GM19043 (cell line): ENCODE results near the gene SPATS2L.

ENCODE experiments used
- ATAC-seq: cut with Tn5 transposase; IDR thresholded peaks from one replicate; pipeline ENCODE4 v1.9.1; 2021; ENCODE audit warnings: low read depth; ENCODE audit not compliant: unreplicated experiment

SPATS2L gene

DNA sequence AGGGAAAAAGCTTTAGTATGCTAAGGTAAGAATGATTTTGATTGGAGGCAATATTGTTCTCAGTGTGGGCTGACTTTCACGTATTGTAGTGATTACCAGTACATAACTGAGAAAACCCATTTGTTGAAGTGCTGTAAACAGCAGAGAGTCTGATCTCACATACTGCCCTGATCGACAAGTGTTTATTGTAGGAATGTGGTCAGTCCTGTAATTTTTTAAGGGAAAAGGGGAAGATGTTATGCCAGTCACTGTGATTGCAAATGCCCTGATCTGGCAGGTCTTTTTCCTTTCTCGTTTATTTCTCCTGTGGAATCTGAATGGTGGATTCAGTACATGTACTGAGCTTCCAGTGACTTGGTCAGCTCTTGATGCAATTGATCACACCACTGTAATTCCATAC, 11.5 kb downstream of the SPATS2L start:
- no peak for ATAC-seq

DNA sequence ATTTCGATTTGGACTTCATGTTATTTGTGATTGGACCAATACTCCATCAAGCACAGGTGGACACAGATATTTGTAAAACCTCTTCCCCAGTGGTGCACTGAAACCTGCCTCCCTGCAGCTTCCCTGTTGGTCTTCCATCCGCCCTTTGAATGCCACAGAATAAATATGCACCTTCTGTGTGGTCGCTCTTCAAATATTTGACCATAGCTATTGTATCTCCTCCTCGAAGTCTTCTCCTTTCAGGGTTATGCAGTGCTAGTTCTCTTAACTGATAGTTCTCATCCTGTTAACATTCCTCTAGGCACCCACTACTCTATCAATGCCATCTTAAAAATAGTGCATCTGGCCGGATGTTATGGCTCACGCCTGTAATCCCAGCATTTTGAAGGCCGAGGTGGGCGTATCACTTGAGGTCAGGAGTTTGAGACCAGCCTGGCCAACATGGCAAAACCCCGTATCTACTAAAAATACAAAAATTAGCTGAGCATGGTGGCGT, 12.5 kb downstream of the SPATS2L start:
- no peak for ATAC-seq

DNA sequence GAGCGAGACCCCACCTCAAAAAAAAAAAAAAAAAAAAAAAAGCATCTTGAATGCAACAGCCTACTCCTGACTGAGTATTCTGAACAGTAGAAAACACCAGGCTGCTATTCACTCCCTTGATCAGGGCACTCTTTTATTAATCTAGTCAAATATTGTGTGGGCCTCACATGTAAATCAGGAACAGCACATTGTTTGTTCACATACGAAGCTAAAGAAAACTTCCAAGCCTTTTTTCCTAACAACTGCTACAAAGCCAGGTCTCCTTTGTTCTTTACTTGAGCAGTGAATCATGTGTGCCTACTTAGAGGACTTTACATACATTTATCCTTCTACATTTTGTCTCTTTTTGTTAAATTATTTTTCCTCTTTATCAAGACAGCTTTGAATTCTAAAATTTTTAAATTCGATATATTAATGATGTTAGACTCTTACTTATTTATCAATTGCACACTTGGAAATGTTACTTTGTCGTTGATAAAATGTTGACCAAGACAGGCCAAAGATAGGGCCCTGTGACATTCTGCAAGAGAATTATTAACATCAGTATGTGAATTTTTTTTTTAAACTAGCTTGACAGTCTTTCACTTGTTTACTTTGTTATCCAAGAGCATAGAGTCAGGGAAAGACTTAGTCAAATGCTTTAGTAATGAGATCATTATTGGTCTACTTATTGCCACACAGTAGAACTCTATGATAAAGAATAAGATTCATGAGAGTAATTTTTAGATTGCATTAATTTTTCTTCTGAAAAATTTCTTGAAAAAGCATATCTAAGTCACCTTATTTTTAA, 13.2 kb downstream of the SPATS2L start:
- no peak for ATAC-seq

DNA sequence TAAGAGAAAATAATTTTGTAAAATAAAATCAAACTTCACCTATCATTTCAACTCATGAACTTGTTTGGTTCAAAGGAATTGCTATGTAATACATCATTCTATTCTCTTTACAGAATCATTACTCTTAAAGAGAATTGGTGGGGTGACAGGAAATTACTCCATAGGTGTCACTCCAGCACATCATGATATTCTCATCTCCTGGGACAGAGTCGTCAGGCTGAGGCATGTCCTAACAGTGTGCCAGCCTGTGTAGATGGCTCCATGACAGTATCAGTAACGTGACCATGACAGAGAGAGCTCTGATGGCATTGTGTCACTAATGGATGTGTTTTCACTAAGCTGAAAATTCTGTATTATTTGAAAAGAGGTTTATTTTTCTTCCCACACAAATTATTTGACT, 13.9 kb downstream of the SPATS2L start:
- ATAC-seq: no peak

DNA sequence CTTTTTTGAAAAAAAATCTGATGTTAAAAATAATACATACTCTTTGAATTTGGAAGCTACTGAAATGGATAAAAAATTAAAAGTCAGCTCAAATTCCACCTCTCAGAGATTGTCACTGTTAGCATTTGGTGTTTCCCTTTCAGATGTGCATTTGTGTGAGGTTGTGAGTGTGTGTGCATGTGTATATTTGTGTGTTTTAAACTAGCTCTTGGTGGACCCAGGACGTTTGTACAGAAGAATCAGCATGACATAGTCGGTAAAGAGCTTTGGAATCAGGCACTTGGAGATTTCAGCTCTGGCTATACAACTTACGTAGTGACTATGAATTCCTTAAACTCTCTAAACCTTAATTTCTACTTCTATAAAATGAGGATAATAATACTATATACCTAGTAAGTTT, 14.5 kb downstream of the SPATS2L start:
- no peak for ATAC-seq

DNA sequence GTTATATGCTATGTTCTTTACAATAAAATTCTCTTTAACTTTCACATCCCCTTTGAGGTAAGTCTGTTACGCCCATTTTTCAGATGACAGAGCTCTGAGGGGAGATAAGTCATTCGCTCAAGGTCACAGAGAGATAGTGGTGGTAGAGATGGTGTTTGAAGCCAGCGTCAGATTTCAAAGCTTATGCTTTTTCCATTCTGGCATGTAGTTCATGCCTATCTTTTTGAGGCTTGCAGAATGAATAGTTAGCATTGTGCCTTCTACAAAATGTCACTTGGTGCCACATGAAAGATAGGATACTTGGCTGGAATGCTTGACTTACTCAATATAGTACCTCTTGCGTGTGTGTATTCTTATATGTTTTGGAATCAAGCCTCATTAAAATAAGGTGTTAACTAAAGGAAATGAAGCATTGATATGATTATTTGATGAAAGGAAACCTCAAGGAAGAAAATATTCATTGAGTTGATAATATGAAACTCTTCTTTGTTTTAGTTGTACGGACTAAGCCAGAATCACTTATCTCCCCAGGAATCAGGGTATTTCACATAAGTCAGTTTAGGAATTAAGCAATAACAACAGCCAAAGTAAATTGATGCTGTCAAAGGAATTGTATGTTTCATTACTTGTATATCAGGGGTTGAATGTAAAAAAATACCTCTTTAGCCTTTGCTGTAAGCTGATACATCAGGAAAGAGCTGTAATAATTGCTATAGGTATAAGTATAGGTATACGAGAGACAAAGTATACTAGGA, 15.5 kb downstream of the SPATS2L start:
- ATAC-seq: no peak

DNA sequence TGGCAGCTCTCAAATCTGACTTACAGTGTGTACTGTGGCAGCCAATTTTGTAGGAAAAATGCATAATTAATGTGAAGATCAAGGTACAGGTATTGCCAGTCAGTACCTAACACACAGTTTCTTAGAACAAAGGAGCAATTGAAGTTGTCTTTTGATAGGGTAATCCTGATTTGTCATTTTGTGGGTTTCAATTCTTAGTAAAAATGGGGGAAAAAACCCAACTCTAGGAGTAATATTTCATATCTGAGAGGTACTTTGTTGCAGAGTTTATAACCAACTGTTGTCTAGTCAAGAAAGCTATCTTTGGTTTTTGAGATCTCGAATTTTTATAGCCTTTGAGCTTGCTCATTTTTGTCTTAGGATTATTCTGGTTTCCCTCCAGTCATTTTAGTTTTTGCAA, 16.1 kb downstream of the SPATS2L start:
- no peak for ATAC-seq

DNA sequence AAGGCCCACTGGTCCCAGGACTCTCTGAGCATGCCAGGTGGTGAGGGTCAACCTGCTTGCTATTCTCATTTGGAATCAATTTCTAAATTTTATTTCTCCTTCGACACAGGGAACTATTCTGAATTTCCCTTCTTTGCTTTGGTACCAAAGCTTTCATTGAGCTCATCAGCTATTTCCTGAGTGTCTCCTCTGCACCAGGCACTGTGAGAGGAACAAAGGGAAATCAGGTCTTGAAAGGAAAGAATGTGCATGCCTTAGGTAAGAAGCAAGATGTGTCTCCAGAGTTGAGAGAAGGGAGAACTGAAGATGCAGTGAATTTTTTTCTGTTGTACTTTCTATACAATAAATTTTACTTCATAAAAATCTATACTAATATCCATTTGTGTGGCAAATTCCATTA, 17.9 kb downstream of the SPATS2L start:
- ATAC-seq: no peak

DNA sequence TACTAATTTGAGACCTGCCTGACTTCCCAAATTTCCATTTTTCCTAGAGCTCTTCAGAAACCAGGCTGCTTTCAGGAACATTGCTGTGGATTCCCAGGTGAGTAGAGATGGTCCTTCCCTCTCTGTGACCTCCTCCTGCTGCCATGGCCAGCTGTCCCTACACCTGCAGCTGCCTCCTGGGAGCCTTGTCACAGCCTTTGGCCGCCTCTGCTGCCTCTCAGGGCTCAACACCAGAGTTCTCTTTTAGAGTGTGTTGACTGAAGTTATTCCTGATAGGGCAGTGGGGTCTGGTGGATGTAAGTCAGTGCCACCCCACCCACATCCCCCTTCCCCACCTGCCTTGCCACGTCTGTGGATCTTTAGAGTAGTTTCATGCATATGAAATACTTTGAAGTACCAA, 22.9 kb downstream of the SPATS2L start:
- no peak for ATAC-seq

DNA sequence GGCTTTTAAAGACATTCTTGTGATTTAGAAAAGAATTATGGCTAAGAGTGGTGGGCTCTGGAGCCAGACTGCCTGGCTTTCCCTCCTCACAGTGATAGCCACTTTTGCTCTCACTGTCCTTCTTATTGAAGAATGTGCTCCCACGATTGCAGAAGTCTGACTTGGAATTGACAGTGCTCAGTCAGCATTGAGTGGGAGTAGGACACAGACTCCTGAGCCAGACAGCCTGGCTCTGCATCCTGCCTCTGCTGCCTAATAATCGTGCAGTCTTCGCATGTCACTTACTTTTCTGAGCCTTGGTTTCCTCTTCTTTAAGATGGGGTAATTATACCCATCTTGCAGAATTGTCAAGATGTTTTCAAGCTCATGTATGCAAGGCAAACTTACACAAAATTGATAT, 23.3 kb downstream of the SPATS2L start:
- no peak for ATAC-seq

DNA sequence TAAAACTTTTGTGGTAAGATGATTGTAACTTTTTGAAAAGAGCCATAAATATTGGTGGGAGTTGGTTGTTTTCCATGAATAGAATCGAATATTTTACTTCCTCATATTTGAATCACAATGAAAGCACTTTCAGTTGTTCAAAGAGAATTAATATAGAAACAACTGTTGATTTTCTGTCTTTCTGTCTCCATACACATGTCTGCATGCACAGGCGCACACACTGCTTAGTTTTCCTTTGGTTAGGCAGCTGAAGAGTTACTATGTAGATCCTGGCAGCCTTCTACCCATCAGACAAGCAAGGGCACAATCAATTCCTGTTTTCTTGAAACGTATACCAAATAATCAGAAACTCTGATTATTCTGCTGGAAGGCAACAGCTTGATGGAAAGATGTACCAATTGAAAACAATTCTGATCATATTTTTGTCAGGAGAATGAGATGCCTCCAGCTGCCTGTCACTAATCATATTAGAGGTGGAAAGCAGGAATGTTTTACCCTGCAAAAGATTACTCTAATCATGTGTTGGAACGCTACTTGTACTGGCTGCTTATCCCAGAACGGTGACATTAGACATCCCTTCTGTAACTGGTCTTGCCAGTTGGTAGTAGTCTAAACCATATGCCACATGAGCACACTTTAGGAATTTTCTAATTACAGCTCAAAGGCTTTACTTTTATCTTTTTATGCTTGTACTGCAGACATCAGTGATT, 24.0 kb downstream of the SPATS2L start:
- no peak for ATAC-seq

DNA sequence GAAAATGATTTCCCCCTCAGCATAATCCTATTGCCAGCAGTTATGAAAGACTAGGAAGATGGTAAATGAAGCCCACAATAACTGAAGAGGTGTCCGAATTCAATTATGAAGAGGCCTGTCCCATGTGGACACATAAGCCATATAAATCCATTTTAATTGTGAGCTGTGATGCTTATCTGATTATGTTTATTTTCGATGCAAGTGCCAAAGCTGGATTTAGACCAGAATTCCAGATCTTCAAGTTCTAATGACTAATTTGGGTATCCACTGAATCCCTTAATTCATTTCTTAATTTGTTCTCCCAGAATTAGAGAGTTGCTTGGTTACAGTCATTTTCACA, 24.5 kb downstream of the SPATS2L start:
- no peak for ATAC-seq

DNA sequence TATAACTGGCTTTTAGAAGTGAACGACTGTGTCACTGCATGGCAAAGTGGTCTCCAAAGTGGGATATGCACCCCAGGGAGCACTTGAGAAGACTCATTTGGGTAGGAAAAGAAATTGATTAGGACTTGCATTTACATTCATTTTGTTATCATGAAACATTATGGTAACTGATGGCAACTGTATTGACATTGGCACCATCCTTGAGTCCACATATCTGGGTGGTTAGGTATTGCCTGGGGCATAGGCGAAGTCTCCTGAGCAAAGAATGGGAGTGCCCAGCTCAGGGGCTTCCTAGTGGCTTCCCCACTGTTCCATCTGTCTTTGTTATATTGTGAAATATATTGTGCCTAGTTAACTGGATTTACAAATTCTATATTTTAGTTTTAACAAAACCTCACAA, 29.2 kb downstream of the SPATS2L start:
- no peak for ATAC-seq

DNA sequence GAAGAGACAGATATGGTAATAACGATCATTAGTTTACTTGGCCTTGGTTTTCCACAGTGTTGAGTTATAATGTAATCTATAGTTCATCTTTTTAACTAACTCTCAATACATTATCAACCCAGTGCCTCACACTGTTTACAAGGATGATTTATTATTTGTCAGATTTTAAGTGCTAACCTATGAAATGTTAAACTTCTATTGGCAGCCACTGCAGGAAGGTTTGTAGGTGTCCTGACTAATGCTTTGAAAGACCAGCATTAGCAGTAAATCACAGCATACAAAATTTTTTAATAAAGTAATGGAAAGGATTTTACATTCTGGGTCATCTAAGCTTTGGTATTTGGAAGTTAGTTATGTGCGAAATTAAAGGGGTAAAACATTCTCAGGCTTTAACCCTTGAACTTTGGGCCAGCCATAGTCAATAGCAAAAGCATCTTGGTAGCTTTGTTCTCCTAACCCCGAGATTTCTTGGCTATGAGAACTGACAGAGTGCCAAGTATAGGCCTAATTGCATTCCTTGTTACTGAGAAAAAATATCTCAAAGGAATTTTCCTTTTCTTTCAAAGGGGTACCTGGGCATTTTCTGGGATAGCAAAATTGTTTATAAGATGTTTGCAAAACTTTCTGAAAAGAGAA, 30.6 kb downstream of the SPATS2L start:
- ATAC-seq: no peak

DNA sequence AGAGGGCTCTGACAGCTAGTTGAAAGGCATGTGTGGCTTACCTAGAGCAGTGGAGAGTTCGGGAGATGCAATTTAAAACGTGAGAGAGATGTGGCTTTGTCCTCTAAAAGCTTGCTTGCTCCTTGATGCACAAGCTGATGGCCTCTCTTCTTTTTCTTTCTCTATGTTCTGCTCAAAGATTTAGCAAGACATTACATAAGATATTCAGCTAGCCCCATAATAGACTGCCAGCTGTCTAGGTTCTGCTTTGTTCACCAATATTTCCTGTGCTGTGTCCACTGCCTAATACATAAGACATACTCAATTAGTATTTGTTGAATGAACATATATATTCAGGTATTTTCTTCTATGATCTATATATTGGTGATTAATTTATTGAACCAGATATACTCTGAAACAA, 31.1 kb downstream of the SPATS2L start:
- ATAC-seq: no peak

DNA sequence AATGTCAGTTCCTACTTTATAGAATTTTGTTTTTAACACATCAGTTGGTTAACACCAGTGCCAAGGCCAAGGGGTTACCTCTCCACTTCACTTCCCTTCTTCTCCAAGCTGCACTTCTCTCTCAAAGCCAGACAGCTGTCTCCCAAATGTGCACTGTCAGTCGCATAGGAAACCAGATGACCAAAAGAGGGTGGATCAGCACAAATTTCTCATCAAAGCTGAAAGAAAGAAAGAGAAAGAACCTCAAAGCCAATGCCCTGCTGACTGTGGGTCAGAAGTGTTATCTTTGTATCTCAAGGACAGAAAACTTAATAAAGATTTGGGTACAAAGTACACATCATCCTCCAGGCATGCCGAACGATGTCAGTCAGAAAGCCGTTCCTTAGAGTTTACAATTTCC, 32.2 kb downstream of the SPATS2L start:
- no peak for ATAC-seq

DNA sequence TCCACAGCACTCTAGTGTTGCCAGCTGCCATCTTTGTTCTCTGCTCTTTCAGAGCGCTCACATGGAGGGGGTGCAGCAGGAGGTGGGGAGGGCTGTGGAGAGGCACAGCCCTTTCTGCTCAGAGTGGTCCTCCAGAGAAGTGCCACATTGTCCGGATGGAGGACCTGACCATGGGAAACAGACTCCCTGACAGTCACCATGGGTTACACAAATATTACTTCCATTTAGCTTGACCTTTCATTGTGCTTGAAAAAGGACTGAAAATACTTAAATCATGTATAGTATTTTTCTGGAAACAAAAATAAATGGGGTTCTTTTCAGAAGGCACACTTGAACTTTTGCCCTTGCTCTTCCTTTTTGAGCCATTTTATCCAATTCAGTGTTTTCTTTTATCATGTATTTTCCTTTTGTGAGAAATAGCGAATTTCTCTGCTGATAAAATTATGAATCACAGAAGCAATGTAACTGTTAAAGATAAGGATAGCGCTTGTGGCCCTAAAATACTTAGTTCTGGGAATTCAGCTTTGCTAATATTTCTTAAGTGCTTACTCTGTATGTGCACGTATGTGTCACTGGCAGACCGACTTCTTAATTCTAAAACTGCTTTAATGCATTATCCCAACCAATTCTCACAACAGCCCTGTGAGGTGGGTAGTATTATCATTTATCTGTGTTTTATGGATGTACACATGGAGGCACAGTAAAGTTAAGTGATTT, 34.2 kb downstream of the SPATS2L start:
- ATAC-seq: no peak

DNA sequence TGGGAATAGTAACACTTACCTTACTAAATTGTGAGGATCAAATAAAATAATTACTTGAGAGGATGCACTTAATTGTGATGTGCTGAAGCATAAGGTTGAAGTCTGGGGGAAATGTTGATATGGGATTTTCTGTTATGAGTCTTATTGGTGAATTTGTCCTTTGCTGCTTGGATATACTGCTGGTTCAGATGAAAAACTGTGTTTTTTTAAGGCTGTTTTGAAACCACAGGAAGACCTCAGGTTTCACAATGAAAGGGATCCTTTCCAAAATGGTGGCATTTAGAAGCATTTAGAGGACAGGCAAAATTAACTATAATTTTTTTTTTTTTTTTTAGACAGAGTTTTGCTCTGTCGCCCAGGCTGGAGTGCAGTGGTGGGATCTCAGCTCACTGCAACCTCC, 34.9 kb downstream of the SPATS2L start:
- ATAC-seq: no peak

DNA sequence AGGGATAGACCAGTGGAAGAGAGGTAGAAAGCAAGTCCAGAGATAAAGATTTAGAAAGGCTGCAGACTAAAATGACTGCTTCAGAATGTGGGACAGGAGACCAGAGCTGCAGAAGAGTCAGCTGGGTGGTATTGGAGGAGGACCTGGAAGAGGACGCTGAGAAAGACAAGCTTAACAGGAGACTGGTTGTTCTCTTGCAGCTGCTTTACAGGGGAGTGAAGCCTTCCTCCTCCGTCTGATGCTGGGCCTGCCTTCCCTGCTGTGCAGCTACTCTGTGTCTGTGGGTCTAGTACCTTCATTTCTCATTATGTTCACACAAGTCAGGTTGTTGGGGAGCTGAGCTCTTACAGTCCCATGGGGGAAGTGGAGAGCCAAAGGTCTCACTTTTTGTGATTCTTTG, 35.7 kb downstream of the SPATS2L start:
- ATAC-seq: no peak

DNA sequence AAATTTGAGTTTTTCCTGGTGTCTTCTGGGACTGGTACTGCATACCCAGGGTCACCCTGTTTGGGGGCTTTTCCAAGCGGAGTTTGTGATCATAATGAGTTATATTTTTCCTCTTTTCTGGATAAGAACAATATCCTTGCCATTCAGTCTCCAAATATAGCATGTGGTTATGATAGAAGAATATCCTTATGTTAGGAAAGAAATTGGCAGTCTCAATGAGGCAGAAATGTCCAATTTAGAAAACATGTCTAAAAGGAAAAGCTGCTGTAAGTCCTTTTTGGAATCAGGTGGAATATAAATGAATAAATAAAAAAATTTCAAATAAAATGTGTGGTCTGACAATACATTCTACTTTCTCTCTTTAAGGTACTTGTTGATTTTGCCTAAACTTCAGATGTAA, 36.2 kb downstream of the SPATS2L start:
- no peak for ATAC-seq
